BLaER1 (cell line): ENCODE data around the gene YIPF3.

Experiments used
- H3K27ac ChIP-seq: shearing (Covaris generic); formaldehyde crosslinking; 2 replicates; pipeline ENCODE4 v1.8.1; 2022
- H3K27me3 ChIP-seq: shearing (Covaris generic); formaldehyde crosslinking; 2 replicates; pipeline ENCODE4 v1.8.1; 2022
- H3K36me3 ChIP-seq: shearing (Covaris generic); formaldehyde crosslinking; 2 replicates; pipeline ENCODE4 v1.8.1; 2022
- H3K4me1 ChIP-seq: shearing (Covaris generic); formaldehyde crosslinking; 2 replicates; pipeline ENCODE4 v1.8.1; 2022
- H3K4me2 ChIP-seq: shearing (Covaris generic); formaldehyde crosslinking; 2 replicates; pipeline ENCODE4 v1.8.1; 2022
- H3K4me3 ChIP-seq: shearing (Covaris generic); formaldehyde crosslinking; 2 replicates; pipeline ENCODE4 v1.8.1; 2022
- H3K9ac ChIP-seq: shearing (Covaris generic); formaldehyde crosslinking; 2 replicates; pipeline ENCODE4 v1.8.1; 2022
- H3K9me3 ChIP-seq: shearing (Covaris generic); formaldehyde crosslinking; 2 replicates; pipeline ENCODE4 v1.8.1; 2022
- H4K20me1 ChIP-seq: shearing (Covaris generic); formaldehyde crosslinking; 2 replicates; pipeline ENCODE4 v1.8.1; 2022
- Cebpa-rat ChIP-seq: shearing (Covaris generic); IDR thresholded peaks from 2 replicates; pipeline ENCODE4 v1.8.1; 2022

The YIPF3 gene

GRCh38 chr6:43524483-43524961 lies 7.8 kb upstream of the YIPF3 start:
- H3K4me1 ChIP-seq: no peaks in the 10 kb centered on the region
- H3K27me3 ChIP-seq: no peaks in the 10 kb centered on the region
- H3K36me3 ChIP-seq: peaks cover 100% of the 10 kb centered on the region
- no peaks in the 10 kb centered on the region for H3K9me3 ChIP-seq
- H3K4me2 ChIP-seq: no peak overlapping the region
- no peak for TF ChIP-seq Cebpa-rat
- H4K20me1 ChIP-seq: peaks cover 35% of the 10 kb centered on the region
- H3K27ac ChIP-seq: no peak overlapping the region
- no peak overlapping the region for H3K4me3 ChIP-seq
- H3K9ac ChIP-seq: no peak overlapping the region

- Histone ChIP-seq H3K27me3 (no peaks in the 10 kb centered on the region), H3K36me3 (peaks cover 97% of the 10 kb centered on the region), H3K27ac (no peak overlapping the region), H4K20me1 (peaks cover 35% of the 10 kb centered on the region), H3K4me3 (no peak overlapping the region), H3K4me1 (peaks cover 9% of the 10 kb centered on the region), H3K9ac (no peak overlapping the region), H3K9me3 (no peaks in the 10 kb centered on the region), H3K4me2 (no peak overlapping the region)
- TF ChIP-seq Cebpa-rat: no peak
These were observed 6.6 kb upstream of the YIPF3 start for GRCh38 chr6:43523284-43523683.

- peaks cover 31% of the 10 kb centered on the region for H4K20me1 ChIP-seq
- peaks cover 91% of the 10 kb centered on the region for H3K36me3 ChIP-seq
- no peak overlapping the region for H3K9ac ChIP-seq
- H3K27ac ChIP-seq: no peak overlapping the region
- no peak overlapping the region for H3K4me2 ChIP-seq
- H3K9me3 ChIP-seq: no peaks in the 10 kb centered on the region
- peaks cover 15% of the 10 kb centered on the region for H3K4me1 ChIP-seq
- no peak for TF ChIP-seq Cebpa-rat
- H3K4me3 ChIP-seq: no peak overlapping the region
- H3K27me3 ChIP-seq: no peaks in the 10 kb centered on the region
These were observed 6.0 kb upstream of the YIPF3 start for GRCh38 chr6:43522547-43523261.

- Histone ChIP-seq H3K4me1 (peaks cover 15% of the 10 kb centered on the region), H3K4me2 (no peak overlapping the region), H3K9me3 (no peaks in the 10 kb centered on the region), H3K27ac (no peak overlapping the region), H4K20me1 (peaks cover 30% of the 10 kb centered on the region), H3K9ac (no peak overlapping the region), H3K27me3 (no peaks in the 10 kb centered on the region), H3K36me3 (peaks cover 82% of the 10 kb centered on the region), H3K4me3 (no peak overlapping the region)
- no peak for TF ChIP-seq Cebpa-rat
These were observed 5.1 kb upstream of the YIPF3 start for GRCh38 chr6:43521836-43522235.

GRCh38 chr6:43520097-43520496 lies 3.4 kb upstream of the YIPF3 start:
- Histone ChIP-seq H3K27ac (no peak overlapping the region), H3K36me3 (peaks cover 72% of the 10 kb centered on the region), H3K9me3 (no peaks in the 10 kb centered on the region), H3K4me3 (no peak overlapping the region), H4K20me1 (peaks cover 32% of the 10 kb centered on the region), H3K9ac (no peak overlapping the region), H3K27me3 (no peaks in the 10 kb centered on the region), H3K4me1 (peaks cover 26% of the 10 kb centered on the region), H3K4me2 (no peak overlapping the region)
- no peak for TF ChIP-seq Cebpa-rat

- Histone ChIP-seq H3K4me2 (peak overlapping the region; percentile 78), H3K9me3 (no peaks in the 10 kb centered on the region), H3K36me3 (peaks cover 72% of the 10 kb centered on the region), H4K20me1 (peaks cover 46% of the 10 kb centered on the region), H3K4me1 (peaks cover 49% of the 10 kb centered on the region), H3K27ac (peak overlapping the region; percentile 92), H3K9ac (peak overlapping the region; percentile 96), H3K27me3 (no peaks in the 10 kb centered on the region), H3K4me3 (peak overlapping the region; percentile 93)
- no peak for TF ChIP-seq Cebpa-rat
These were observed 1.0 kb upstream of the YIPF3 start for GRCh38 chr6:43517505-43518357.

GRCh38 chr6:43516367-43516696 lies 394 bp downstream of the YIPF3 start:
- Histone ChIP-seq H3K4me2 (peak overlapping the region; percentile 95), H3K27ac (peak overlapping the region; percentile 92), H3K27me3 (no peaks in the 10 kb centered on the region), H3K4me3 (peak overlapping the region; percentile 93), H3K9ac (peak overlapping the region; percentile 96), H4K20me1 (peaks cover 49% of the 10 kb centered on the region), H3K9me3 (no peaks in the 10 kb centered on the region), H3K4me1 (peaks cover 63% of the 10 kb centered on the region), H3K36me3 (peaks cover 72% of the 10 kb centered on the region)
- no peak for TF ChIP-seq Cebpa-rat

- H3K9me3 ChIP-seq: no peaks in the 10 kb centered on the region
- H3K4me1 ChIP-seq: peaks cover 68% of the 10 kb centered on the region
- peak overlapping the region; percentile 95 for H3K4me2 ChIP-seq
- TF ChIP-seq Cebpa-rat: no peak
- no peaks in the 10 kb centered on the region for H3K27me3 ChIP-seq
- peak overlapping the region; percentile 96 for H3K9ac ChIP-seq
- H3K4me3 ChIP-seq: peak overlapping the region; percentile 93
- peaks cover 54% of the 10 kb centered on the region for H4K20me1 ChIP-seq
- H3K36me3 ChIP-seq: peaks cover 72% of the 10 kb centered on the region
- H3K27ac ChIP-seq: peak overlapping the region; percentile 92
These were observed 918 bp downstream of the YIPF3 start for GRCh38 chr6:43515808-43516207.

- H4K20me1 ChIP-seq: peaks cover 93% of the 10 kb centered on the region
- peaks cover 37% of the 10 kb centered on the region for H3K27me3 ChIP-seq
- H3K9me3 ChIP-seq: no peaks in the 10 kb centered on the region
- H3K27ac ChIP-seq: no peak overlapping the region
- no peak for TF ChIP-seq Cebpa-rat
- peaks cover 54% of the 10 kb centered on the region for H3K36me3 ChIP-seq
- peaks cover 77% of the 10 kb centered on the region for H3K4me1 ChIP-seq
- peak overlapping the region; percentile 45 for H3K9ac ChIP-seq
- H3K4me2 ChIP-seq: peak overlapping the region; percentile 77
- H3K4me3 ChIP-seq: no peak overlapping the region
These were observed 4.8 kb downstream of the YIPF3 start for GRCh38 chr6:43511824-43512415.

GRCh38 chr6:43510827-43511163 lies 5.9 kb downstream of the YIPF3 start:
- Histone ChIP-seq H3K36me3 (peaks cover 59% of the 10 kb centered on the region), H3K9me3 (no peaks in the 10 kb centered on the region), H3K4me3 (peak overlapping the region; percentile 72), H4K20me1 (peaks cover 96% of the 10 kb centered on the region), H3K27ac (no peak overlapping the region), H3K9ac (no peak overlapping the region), H3K27me3 (peaks cover 38% of the 10 kb centered on the region), H3K4me1 (peaks cover 83% of the 10 kb centered on the region), H3K4me2 (peak overlapping the region; percentile 93)
- no peak for TF ChIP-seq Cebpa-rat
